ENCODE measurements around the gene VAV2.

DNA sequence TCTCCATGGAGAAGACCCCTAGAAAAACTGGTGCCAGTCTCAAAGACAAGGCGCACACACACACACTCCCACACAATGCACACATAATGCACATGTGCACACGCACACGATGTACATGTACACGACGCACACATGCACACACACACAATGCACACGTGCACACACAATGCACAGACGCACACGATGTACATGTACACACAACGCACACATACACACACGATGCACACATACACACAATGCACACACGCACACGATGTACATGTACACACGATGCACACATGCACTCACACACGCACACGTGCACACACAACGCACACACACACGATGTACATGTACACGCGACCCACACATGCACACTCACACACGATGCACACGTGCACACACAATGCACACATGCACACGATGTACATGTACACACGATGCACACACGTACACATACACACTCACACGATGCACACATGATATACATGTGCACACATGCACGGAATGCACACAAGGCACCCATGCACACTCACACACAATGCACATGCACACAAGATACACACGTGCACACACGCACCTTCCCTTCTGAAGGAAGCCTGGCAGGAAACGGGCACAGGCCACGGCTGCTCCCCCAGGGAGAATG lies 76.5 kb downstream of the VAV2 start:
- no peak for TF ChIP-seq CTCF (IDR thresholded peaks at IDR 0.05)
- TF ChIP-seq POLR2A (IDR thresholded peaks at IDR 0.05), result no peak
